GM18498 (cell line): ENCODE results near the gene CFAP73.
"Not testable (repeated sequence)": the region's sequence is repeated elsewhere in the genome, so short reads cannot be mapped to it uniquely, and the experiment has no call there.

ENCODE experiments used
- ATAC-seq: cut with Tn5 transposase; IDR thresholded peaks from one replicate; pipeline ENCODE4 v1.9.1; 2021; ENCODE audit warnings: mild to moderate bottlenecking, moderate library complexity; ENCODE audit not compliant: unreplicated experiment

The CFAP73 gene

GRCh38 chr12:113141716-113142115, 7.8 kb upstream of the CFAP73 start:
- not testable (repeated sequence) for ATAC-seq

- ATAC-seq, result no peak
Measured at GRCh38 chr12:113142173-113142885, 7.2 kb upstream of the CFAP73 start.

- no peak for ATAC-seq
Measured at GRCh38 chr12:113142886-113143332, 6.6 kb upstream of the CFAP73 start.

GRCh38 chr12:113143959-113144358, 5.6 kb upstream of the CFAP73 start:
- ATAC-seq, result no peak

GRCh38 chr12:113144806-113145205, 4.7 kb upstream of the CFAP73 start:
- no peak for ATAC-seq

- ATAC-seq, result no peak
Measured at GRCh38 chr12:113145720-113146551, 3.6 kb upstream of the CFAP73 start.

GRCh38 chr12:113146999-113147398, 2.5 kb upstream of the CFAP73 start:
- ATAC-seq, result no peak

- no peak for ATAC-seq
Measured at GRCh38 chr12:113151655-113152054, 2.1 kb downstream of the CFAP73 start.

GRCh38 chr12:113152196-113152834, 2.8 kb downstream of the CFAP73 start:
- no peak for ATAC-seq

- peak; percentile 71 for ATAC-seq
Measured at GRCh38 chr12:113152835-113153814, 3.6 kb downstream of the CFAP73 start.

- no peak for ATAC-seq
Measured at GRCh38 chr12:113154351-113154973, 4.9 kb downstream of the CFAP73 start.

- no peak for ATAC-seq
Measured at GRCh38 chr12:113155060-113155459, 5.5 kb downstream of the CFAP73 start.

GRCh38 chr12:113155646-113156045, 6.1 kb downstream of the CFAP73 start:
- ATAC-seq, result no peak

- ATAC-seq, result no peak
Measured at GRCh38 chr12:113157218-113157859, 7.8 kb downstream of the CFAP73 start.

- ATAC-seq, result no peak
Measured at GRCh38 chr12:113158439-113159203, 9.1 kb downstream of the CFAP73 start.

- no peak for ATAC-seq
Measured at GRCh38 chr12:113159937-113160336, 10.4 kb downstream of the CFAP73 start.

- no peak for ATAC-seq
Measured at GRCh38 chr12:113161415-113162016, 12.0 kb downstream of the CFAP73 start.
